Measurements from ENCODE around the gene PLEKHN1.

Gene PLEKHN1, protein sequence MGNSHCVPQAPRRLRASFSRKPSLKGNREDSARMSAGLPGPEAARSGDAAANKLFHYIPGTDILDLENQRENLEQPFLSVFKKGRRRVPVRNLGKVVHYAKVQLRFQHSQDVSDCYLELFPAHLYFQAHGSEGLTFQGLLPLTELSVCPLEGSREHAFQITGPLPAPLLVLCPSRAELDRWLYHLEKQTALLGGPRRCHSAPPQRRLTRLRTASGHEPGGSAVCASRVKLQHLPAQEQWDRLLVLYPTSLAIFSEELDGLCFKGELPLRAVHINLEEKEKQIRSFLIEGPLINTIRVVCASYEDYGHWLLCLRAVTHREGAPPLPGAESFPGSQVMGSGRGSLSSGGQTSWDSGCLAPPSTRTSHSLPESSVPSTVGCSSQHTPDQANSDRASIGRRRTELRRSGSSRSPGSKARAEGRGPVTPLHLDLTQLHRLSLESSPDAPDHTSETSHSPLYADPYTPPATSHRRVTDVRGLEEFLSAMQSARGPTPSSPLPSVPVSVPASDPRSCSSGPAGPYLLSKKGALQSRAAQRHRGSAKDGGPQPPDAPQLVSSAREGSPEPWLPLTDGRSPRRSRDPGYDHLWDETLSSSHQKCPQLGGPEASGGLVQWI

DNA sequence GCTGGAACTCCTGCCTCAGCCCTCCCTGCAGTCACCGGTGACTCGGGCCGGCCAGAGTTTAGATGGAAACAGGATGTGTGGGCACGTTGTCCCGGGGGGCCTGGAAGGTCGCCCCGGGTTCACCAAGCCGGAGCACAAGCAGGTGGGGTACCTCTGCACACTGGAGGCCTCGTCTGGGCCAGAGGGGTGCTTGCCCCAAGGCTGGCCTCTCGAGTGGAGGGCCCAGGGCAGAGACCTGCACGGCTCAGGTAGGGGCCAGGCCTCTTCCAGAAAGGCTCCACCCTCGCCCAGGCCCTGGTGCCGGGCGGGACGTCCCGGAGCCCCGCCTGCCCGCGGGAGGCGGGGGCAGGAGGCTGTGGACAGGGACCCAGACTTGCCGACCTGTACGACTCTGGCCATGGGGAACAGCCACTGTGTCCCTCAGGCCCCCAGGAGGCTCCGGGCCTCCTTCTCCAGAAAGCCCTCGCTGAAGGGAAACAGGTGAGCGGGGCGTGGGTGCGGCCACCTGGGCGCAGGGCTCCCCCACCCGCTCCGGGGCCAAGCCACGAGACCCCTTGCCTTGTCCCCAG is at the start of gene PLEKHN1:
TSS of gene PLEKHN1 (plus strand) at position 348 of the 569 bp plus-strand sequence. CDS start at position 398, 50 bp downstream.
- DNase-seq (ENCODE audit: low read depth) = no peak
- TF ChIP-seq, protein P1, sequence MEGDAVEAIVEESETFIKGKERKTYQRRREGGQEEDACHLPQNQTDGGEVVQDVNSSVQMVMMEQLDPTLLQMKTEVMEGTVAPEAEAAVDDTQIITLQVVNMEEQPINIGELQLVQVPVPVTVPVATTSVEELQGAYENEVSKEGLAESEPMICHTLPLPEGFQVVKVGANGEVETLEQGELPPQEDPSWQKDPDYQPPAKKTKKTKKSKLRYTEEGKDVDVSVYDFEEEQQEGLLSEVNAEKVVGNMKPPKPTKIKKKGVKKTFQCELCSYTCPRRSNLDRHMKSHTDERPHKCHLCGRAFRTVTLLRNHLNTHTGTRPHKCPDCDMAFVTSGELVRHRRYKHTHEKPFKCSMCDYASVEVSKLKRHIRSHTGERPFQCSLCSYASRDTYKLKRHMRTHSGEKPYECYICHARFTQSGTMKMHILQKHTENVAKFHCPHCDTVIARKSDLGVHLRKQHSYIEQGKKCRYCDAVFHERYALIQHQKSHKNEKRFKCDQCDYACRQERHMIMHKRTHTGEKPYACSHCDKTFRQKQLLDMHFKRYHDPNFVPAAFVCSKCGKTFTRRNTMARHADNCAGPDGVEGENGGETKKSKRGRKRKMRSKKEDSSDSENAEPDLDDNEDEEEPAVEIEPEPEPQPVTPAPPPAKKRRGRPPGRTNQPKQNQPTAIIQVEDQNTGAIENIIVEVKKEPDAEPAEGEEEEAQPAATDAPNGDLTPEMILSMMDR (IDR thresholded peaks at IDR 0.05; ENCODE audit: low read length, missing control alignments) = no peak
- H3K4me3 ChIP-seq (replicated peaks; ENCODE audit: low read depth, low read length) = peak within 1 kb of the TSS; percentile 62

DNA sequence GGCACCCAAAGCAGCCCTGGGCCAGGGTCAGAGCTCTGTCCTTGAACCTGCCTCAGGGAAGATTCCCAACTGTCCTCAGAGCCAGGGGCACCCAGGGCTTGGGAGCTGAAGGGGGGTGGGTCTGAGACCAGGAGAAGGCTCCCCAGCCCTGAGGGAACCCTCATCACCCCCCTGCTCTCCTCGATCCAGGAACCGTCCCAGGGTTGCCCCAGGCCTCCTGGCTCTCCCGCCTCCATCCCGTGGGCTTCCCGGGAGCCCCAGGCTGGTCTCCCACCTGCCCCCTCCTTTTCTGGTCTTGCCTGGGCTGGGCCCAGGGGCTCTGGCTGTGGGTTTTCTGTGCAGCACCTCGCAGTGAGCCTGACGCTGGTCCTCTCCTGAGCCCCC is 49.2 kb upstream of the PLEKHN1 start:
- DNase-seq (ENCODE audit: low read depth) = no peak
- TF ChIP-seq, protein P1 (IDR thresholded peaks at IDR 0.05; ENCODE audit: low read length, missing control alignments) = no peak
- H3K4me3 ChIP-seq (replicated peaks; ENCODE audit: low read depth, low read length) = no peak overlapping the region

DNA sequence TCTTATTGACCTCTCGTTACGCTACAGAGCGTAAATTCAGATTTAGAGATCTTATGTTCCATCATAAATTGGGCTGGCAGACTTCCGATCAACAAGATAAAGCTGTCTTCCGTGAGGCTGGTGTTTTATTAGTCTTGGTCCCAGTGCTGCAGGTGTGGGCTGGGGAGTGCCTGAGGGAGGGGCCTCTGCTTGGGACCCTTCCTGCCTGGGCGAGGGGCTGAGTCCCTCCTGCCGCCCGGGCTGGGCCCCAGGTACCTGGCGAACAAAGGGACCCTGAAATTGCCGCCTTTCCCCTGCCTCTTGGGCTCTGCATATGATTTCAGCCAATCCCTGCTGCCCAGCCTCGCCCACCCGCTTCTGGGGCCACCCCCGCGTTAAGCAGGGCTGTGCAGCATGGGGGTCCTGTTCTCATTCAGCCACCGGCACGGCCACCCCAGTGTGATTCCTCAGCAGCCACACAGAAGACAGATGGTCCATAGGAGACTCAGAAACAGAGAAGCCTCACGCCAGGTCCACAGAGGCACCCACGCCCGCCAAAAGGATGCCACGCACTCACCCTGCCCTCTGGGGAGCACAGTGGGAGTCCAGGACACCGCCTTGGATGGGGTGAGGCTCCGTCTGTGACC is 48.7 kb upstream of the PLEKHN1 start:
- DNase-seq (ENCODE audit: low read depth) = no peak
- H3K4me3 ChIP-seq (replicated peaks; ENCODE audit: low read depth, low read length) = no peak overlapping the region
- TF ChIP-seq, protein P1 (IDR thresholded peaks at IDR 0.05; ENCODE audit: low read length, missing control alignments) = no peak

DNA sequence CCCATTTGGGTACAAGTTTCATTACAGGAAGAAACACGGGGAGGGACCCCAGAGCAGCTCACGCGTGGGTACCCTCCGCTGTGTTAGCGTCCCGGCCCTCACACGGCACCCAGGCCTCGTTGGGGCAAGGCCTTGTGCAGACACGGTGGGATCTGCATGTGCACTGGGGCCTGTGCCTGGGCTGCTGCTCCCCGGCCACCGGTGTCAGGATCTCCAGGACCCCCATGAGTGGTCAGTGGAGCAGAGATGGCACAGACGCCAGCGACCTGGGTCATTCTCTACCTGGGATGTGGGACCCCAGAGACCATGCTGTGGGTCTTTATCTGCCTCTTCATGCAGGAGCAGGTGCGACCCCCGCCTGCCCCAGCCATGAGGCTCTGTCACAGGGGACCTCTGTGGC is 47.9 kb upstream of the PLEKHN1 start:
- no peak overlapping the region for H3K4me3 ChIP-seq (replicated peaks; ENCODE audit: low read depth, low read length)
- TF ChIP-seq, protein P1 (IDR thresholded peaks at IDR 0.05; ENCODE audit: low read length, missing control alignments) = no peak
- no peak for DNase-seq (ENCODE audit: low read depth)

DNA sequence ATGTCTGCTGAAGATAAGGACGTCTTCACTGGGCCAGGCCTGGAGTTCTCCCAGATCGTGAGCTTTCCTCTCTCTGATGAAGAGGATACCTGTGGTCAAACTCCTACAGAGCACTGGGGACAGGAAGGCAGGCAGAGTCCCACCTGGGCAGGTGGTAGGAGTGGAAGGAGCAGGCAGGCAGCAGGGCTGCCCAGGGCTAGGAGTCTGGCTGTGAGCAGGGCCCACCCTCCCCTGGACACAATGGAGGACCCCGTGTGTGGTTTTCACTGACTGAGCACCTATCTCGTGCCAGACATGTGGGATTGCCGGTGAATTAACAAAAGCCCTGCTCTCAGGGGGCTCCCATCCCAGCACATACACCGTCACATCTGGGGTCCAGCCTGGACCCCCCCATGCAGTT is 47.4 kb upstream of the PLEKHN1 start:
- DNase-seq (ENCODE audit: low read depth) = no peak
- H3K4me3 ChIP-seq (replicated peaks; ENCODE audit: low read depth, low read length) = no peak overlapping the region
- TF ChIP-seq, protein P1 (IDR thresholded peaks at IDR 0.05; ENCODE audit: low read length, missing control alignments) = no peak

DNA sequence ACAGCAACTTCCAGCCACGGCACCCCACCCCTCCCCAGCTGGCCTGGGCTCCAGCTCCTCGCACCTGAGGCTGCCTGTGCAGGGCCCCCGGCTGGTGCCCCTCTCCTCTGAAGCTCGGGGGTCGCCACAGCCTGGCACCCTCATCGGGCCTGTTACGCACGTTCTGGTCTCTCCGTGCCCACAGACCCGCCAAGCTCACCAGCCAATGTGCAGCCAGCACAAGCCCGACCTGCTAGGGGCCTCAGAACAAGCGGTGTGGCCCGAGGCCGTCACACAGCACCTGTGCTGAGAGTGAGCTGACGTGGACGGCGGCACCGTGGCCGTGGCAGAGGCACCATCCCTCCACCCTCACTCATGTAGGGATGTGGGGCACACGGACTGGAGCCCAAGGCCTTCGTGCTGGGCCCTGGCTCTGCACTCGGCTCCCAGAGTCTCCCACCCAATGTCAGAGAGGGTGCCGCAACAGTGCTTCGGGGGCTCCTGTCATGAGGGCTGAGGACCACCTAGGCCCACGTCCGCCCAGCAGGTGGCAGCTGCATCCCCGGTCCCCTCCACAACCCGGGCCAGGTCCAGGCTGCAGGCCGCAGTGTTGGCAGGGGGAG is 46.9 kb upstream of the PLEKHN1 start:
- H3K4me3 ChIP-seq (replicated peaks; ENCODE audit: low read depth, low read length) = no peak overlapping the region
- DNase-seq (ENCODE audit: low read depth) = no peak
- TF ChIP-seq, protein P1 (IDR thresholded peaks at IDR 0.05; ENCODE audit: low read length, missing control alignments) = no peak
